GM18867 (cell line): ENCODE results near the gene KYAT1.
A peak's percentile ranks its signal among the peaks of the same experiment; 100 is the strongest.
"Not testable (repeated sequence)": the region's sequence is repeated elsewhere in the genome, so short reads cannot be mapped to it uniquely, and the experiment has no call there.

Experiments
- ATAC-seq: cut with Tn5 transposase; IDR thresholded peaks from one replicate; pipeline ENCODE4 v1.9.1; 2021; ENCODE audit warnings: mild to moderate bottlenecking, moderate library complexity; ENCODE audit not compliant: unreplicated experiment

Gene KYAT1

GRCh38 chr9:128886211-128886891 is 4.6 kb upstream of the KYAT1 start:
- no peak for ATAC-seq

DNA sequence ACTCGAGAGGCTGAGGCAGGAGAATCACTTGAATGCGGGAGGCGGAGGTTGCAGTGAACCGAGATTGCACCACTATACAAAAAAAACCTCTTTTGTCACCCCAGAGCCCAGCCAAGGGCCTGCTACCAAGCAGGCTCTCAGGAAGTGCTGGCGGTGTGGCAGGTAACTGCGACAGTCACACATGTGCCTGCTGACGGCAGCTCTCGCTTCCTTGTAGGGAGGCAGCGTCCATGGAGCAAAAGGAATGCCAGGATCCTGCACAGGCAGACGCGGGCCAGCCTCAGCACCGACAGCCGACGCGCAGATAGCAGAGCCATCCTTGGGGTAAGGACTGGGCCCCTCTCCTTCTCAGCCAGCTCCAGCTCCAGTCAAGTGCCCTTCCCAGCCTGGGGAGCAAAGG is 4.0 kb upstream of the KYAT1 start:
- no peak for ATAC-seq

DNA sequence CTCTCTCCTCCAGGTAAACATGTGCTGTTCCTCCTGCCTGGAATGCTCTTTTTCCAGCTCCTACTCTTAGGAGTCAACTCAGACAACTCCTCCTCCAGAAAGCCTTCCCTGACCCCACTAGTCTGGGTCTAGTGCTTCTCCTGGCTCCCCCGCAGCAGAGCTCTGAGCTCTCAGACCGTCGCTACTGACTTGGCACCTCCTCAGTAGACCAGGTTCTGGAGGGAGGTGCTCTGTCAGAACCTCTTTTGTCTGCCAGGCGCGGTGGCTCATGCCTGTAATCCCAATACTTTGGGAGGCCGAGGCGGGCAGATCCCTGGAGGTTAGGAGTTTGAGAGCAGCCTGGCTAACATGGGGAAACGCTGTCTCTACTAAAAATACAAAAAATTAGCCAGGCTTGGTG is 3.6 kb upstream of the KYAT1 start:
- ATAC-seq, result no peak

DNA sequence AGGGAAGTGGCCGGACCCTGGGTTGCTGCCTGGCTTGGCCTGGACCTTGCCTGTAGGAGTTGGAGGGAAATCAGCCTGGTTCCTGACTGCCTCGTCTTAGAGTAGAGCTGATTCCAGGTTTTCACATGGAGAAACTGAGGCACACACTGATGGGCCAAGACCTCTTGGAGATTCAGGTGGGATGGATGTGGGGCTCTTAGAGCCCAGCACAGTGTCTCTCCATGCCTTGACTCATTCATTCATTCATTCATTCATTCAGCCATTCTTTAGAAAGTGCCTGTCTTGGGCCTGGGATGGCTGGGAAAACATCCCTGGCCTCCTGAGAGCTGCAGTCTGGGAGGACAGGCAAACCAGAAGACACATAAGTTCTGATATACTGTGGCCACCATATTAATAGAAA is 2.4 kb upstream of the KYAT1 start:
- no peak for ATAC-seq

DNA sequence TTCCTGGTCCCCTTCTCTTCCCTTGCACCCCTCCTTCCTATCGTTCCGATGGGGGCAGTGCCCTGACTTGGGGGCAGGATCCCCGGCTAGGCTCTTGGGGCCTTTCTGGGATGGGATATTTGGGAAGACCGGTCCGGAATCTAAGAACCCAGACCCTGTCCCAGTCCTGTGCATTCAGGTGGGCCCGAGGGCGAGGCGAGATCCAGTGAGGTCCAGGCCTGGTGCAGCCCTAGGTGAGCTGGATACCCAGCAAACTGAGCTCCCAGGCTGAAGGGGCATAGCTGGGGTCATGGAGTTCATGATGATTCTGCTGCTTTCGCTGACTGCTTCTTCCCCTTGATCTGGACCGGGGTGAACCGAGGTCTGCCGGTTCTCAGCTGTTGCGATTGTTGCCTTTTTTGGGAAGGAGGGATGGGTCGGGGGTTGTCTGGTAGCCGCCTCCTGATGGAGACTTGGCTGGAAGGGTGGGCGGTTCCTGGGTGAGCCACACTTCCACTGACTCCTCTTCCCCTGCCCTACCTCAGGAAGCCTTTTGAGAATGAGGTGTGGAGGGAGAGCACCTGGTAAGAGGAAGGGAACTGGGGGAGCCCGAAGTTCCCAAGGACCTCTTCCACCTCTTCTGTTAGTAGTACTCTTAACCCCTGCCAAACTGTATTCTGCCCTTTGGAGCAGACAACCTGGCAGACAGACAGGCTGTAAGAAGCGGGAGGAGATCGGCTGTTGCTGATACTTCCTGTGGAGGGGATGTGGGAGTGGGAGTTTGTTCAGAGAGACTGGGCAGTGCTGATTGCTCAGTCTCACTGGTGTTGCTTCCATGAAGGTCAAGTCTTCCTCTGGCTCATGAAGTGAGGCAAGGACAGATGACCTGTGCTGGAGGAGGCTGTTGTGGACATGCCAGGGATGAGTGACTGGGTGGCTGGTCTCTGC is 1.2 kb upstream of the KYAT1 start:
- ATAC-seq, result no peak

DNA sequence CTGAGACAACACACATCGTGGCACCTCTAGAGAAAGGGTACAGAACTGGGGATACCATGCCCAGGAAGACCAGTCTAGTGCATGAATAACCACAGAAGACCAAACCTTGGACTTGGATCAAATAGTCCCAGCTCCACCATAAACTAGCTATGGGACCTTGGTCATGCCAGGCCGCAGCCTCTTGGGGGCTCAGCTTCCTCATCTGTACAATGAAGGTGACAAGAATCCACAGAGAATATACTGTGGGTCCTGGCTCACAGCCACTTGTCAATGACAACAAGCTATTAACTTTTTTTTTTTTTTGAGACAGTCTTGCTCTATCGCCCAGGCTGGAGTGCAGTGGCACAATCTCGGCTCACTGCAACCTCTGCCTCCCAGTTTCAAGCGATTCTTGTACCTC is 3.9 kb downstream of the KYAT1 start:
- ATAC-seq, result no peak

DNA sequence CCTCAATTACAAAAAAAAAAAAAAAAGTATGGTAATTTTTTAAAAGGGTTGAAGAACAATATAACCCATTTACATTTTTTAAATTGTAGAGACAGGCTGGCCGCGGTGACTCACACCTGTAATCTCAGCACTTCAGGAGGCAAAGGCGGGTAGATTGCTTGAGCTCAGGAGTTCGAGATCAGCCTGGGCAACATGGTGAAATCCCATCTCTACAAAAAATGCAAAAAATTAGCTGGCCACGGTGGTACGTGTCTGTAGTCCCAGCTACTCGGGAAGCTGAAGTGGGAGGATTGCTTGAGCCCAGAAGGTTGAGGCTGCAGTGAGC is 10.8 kb downstream of the KYAT1 start:
- ATAC-seq, result not testable (repeated sequence)

DNA sequence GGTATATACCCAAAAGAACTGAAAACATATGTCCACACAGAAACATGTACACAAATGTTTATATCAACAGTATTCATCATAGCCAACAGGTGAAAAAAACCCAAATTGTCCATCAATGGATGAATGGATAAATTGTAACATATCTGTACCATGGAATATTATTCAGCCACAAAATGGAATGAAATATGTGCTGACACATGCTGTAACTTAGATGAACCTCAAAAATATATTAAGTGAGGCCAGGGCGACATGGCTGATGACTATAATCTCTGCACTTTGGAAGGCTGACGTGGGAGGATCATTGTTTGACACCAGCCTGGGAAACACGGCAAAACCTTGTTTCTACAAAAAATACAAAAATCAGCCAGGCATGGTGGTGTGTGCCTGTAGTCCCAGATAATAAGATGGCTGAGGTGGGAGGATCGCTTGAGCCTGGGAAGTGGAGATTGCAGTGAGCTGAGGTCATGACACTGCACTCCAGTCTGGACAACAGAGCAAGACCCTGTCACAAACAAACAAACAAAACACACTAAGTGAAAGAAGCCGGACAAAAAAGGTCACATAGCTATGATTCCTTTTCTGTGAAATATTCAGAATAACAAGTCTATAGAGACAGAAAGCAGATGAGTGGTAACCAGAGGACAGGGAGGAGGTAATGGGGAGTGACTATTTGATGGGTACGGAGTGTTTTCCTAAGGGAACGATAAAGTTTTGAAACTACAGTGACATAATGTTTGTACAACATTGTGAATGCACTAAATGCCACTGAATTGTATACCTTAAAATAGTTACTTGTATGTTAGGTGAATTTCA is 11.4 kb downstream of the KYAT1 start:
- no peak for ATAC-seq

DNA sequence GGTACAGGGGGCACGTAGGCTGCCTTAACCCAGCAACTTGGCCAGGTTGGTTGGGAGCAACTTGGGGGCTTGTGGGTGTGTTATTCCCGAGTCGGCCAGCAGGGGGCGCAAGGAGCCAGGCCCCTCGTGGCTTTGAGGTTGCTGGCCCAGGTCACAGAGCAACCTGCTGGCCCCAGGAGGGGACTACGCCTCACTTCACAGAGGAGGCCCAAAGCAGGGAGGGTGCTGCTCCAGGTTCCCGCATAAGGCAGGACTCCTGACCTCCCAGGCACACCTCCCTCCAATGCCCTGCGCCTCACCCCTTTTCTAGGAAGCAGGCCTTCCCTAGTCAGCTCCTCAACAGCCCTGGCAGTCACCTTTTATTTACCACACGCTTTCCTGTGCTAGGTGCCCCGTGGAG is 18.1 kb downstream of the KYAT1 start:
- ATAC-seq, result peak; percentile 54

GRCh38 chr9:128862401-128862851 is 19.3 kb downstream of the KYAT1 start:
- ATAC-seq, result no peak

GRCh38 chr9:128861501-128861900 is 20.2 kb downstream of the KYAT1 start:
- ATAC-seq, result no peak

DNA sequence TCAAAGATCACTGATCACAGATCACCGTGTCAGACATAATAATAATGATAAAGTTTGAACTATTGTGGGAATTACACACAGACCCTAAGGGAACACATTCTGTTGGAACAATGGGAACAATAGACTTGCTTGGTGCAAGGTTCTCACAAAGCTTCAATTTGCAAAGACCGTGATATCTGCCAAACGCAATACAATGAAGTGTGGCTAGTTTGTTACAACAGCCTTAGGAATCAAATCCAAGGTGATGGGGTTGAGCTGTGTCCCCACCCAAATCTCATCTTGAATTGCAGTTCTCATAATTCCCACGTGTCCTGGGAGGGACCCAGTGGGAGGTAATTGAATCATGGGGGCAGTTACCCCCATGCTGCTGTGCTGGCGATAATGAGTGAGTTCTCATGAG is 20.8 kb downstream of the KYAT1 start:
- ATAC-seq, result no peak

DNA sequence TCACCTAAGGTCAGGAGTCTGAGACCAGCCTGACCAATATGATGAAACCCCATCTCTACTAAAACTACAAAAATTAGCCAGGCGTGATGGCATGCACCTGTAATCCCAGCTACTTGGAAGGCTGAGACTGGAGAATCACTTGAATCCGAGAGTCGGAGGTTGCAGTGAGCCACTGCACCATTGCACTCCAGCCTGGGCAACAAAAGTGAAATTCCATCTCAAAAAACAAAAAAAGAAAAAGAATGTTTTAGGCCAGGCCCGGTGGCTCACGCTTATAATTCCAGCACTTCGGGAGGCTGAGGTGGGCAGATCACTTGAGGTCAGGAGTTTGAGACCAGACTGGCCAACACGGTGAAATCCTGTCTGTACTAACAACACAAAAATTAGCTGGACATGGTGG is 23.3 kb downstream of the KYAT1 start:
- not testable (repeated sequence) for ATAC-seq

- ATAC-seq, result not testable (repeated sequence)
Observed at GRCh38 chr9:128854454-128854853, 27.3 kb downstream of the KYAT1 start.

DNA sequence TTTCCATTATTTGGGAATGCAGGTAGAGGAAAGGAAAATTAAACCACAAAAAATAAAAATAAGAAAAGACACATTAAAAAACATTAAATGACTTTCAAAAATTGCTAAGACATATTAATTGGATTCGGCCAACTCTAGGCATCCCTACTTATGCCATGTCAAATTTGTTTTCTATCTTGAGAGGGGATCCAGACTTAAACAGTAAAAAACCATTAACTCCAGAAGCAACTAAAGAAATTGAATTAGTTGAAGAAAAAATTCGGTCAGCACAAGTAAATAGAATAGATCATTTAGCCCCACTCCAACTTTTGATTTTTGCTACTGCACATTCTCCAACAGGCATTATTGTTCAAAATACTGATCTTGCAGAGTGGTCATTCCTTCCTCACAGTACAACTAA is 29.1 kb downstream of the KYAT1 start:
- not testable (repeated sequence) for ATAC-seq

DNA sequence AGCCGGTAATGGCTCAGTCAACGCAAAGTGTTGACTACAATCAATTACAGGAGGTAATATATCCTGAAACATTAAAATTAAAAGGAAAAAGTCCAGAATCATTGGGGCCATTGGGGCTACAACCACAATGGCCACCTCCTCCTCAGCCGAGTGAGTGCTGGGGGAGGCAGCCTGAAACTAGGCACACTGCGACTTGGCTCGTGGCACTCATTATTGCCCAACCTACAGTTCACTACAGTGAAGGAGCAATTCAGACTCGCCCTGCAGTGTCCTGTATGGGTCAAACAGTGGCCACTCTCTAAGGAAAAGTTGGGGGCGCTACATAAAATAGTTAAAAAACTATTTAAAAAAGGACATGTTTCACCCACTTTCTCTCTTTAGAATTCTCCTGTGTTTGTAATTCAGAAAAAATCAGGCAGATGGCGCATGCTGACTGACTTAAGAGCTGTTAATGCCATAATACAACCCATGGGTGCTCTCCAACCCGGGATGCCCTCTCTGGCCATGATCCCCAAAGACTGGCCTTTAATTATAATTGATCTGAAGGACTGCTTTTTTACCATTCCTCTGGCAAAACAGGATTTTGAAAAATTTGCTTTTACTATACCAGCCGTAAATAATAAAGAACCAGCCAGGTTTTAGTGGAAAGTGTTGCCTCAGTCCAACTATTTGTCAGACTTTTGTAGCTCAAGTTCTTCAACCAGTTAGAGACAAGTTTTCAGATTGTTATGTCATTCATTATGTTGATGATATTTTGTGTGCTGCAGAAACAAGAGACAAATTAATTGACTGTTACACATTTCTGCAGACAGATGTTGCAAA is 29.8 kb downstream of the KYAT1 start:
- ATAC-seq, result not testable (repeated sequence)

DNA sequence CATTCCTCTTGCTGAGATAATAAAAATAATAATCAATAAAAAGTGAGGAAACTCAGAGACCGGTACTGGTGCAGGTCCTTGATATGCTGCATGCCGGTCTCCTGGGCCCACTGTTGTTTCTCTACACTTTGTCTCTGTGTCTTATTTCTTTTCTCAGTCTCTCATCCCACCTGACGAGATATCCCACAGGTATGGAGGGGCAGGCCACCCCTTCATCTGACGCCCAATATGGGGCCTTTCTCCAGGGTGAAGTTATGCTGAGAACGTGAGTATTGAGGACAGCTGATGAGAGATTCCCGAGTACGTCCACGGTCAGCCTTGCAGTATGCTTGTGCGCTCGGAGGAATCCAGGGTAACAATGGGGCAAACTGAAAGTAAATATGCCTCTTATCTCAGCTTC is 30.7 kb downstream of the KYAT1 start:
- ATAC-seq, result not testable (repeated sequence)

DNA sequence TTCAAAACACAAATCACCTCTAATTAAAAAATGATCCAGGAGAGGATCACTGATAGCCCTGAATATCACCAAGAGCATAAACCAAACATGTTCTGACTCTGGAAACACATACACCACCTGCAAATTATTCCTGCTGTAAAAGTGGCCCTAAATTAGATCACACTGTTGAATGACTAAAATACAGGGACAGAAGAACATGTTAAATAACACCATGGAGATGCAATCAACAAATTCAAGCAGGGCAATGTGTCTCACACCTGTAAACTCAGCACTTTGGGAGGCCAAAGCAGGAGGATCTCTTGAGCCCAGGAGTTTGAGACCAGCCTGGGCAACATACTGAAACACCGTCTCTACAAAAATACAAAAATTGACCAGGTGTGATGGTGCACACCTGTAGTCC is 33.9 kb downstream of the KYAT1 start:
- ATAC-seq, result no peak

DNA sequence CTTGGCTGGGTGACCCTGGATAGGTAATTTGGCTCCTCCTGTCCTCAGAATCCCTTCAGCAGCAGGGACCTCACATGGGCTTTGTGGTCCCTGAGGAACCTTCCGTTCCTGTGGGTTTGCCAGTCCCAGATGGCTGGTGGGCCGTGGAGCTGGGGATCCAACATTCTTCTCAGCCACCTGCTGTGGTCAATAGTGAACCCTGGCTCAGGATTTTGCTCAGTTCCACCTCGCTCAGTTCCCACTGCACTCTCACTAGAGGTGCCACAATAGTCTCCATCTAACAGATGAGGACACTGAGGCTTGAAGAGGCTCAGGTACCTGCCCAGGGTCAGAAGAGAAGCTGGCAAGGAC is 35.1 kb downstream of the KYAT1 start:
- ATAC-seq, result no peak

DNA sequence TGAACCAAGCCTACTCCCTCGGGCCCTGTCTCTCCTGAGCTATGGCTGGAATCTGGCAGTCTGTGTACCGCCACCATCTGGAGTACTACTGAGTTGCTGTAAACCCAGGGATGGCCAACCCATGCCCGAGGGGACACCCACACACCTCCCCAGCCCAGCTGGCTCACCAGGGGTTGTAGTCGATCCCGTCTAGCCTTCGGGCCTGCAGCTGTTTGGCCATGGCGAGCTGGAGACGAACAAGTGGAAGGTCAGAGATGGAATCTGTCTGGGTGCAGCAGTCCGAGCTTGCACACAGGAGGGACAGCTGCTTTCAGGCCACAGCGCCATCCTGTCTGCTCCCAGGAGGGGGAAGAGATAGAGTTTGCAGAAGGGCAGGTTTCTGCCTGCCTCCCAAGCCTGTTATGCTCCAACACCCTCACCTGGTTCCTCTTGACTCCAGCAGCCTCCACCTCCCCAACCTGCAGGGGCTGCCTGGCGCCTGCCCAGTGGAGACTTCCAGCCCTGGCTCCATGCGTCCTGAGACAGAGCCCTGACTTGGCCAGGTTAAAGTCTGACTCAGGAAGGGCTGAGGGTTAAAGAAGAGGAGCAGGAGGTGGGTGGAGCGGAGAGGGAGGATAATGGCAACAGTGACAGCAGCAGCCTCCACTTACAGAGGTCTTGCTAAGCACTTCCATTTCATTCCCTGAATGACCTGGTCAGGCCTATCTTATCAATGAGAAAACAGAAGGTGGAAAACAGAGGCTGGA is 36.4 kb downstream of the KYAT1 start:
- no peak for ATAC-seq
